Endothelial cell of umbilical vein (primary cell): ENCODE data around the gene STK39. TPM values are rescaled to one million over a fixed set of nuclear protein-coding genes. Genes with fewer than 3 reads are reported as not detected.

Experiments used
- BruUV-seq: library from RNA; stranded (reverse); fragments of 400-500 nt; replicated peaks from 2 replicates; lab custom pipeline; 2021; lab: Mats Ljungman, UMichigan
- CTCF ChIA-PET: fragments of 300-600, 350-600 bp; sonication (Branson Sonifier 250); formaldehyde crosslinking; loops from one replicate; lab custom pipeline; 2021; ENCODE audit warnings: antibody characterized with exemption, inconsistent platforms; lab: Charles Lee
- POLR2A ChIA-PET: fragments of 300-600, 350-600 bp; sonication (Branson Sonifier 250); formaldehyde crosslinking; loops from one replicate; lab custom pipeline; 2021; ENCODE audit warnings: antibody characterized with exemption, inconsistent platforms; lab: Charles Lee
- DNase-seq: peaks from one replicate; pipeline ENCODE4 v3.0.0-alpha.2; 2011; ENCODE audit warnings: low read depth, low spot score
- FAIRE-seq: peaks from 2 replicates; lab custom pipeline; 2011; peaks lifted over from hg19 to GRCh38; lab: Jason Lieb, UNC
- H2AFZ ChIP-seq: 2 replicates; pipeline ENCODE4 v1.6.0; 2012; ENCODE audit warnings: low read depth, low read length, control low read depth, inconsistent platforms
- H3K27ac ChIP-seq: 2 replicates; pipeline ENCODE4 v1.5.1; 2011; ENCODE audit warnings: low read depth, mild to moderate bottlenecking, control low read depth, low read length, moderate library complexity; ENCODE audit not compliant: insufficient read depth
- H3K27me3 ChIP-seq, 2 experiments: 2 replicates each; pipeline versions ENCODE4 v1.6.0 to v1.6.1; 2011; ENCODE audit warnings: low read length in 2 of 2, mixed read lengths in 1 of 2; ENCODE audit not compliant: control insufficient read depth in 2 of 2, insufficient read depth in 2 of 2
- H3K36me3 ChIP-seq, 2 experiments: 2 replicates in 1 of 2; 3 replicates in 1 of 2; pipeline ENCODE4 v1.5.1; 2011; ENCODE audit warnings: low read length in 2 of 2, mild to moderate bottlenecking in 1 of 2, moderate library complexity in 1 of 2; ENCODE audit not compliant: control insufficient read depth in 2 of 2, insufficient read depth in 2 of 2; ENCODE audit errors: extremely low read depth in 1 of 2
- H3K4me1 ChIP-seq: 3 replicates; pipeline ENCODE4 v1.5.1; 2011; ENCODE audit warnings: mild to moderate bottlenecking, low read length; ENCODE audit not compliant: control insufficient read depth, insufficient read depth; ENCODE audit errors: extremely low read depth
- H3K4me2 ChIP-seq: 2 replicates; pipeline ENCODE4 v1.6.1; 2011; ENCODE audit warnings: low read length, control low read depth, mixed read lengths; ENCODE audit not compliant: insufficient read depth
- H3K4me3 ChIP-seq, 3 experiments: fragments of 200-600 bp in 1 of 3; sonication (generic), shearing (Covaris generic) in 1 of 3; replicated peaks in 1 of 3; 2 replicates each; pipeline ENCODE4 v1.5.1; 2011 to 2016; ENCODE audit warnings: control low read depth in 3 of 3, low read length in 3 of 3, mild to moderate bottlenecking in 2 of 3, inconsistent platforms in 1 of 3, low read depth in 1 of 3, moderate library complexity in 1 of 3; ENCODE audit not compliant: insufficient read depth in 1 of 3
- H3K79me2 ChIP-seq: 2 replicates; pipeline ENCODE4 v1.6.0; 2012; ENCODE audit warnings: low read length, inconsistent platforms; ENCODE audit not compliant: control insufficient read depth, insufficient read depth
- H3K9ac ChIP-seq: replicated peaks from 2 replicates; pipeline ENCODE3; 2011; ENCODE audit warnings: low read length, control low read depth; ENCODE audit not compliant: insufficient read depth; ENCODE audit errors: extremely low read depth
- H3K9me1 ChIP-seq: replicated peaks from 3 replicates; pipeline ENCODE4 v1.6.0; 2011; ENCODE audit warnings: mild to moderate bottlenecking, low read length; ENCODE audit not compliant: control insufficient read depth, insufficient read depth; ENCODE audit errors: extremely low read depth
- H3K9me3 ChIP-seq: replicated peaks from 2 replicates; pipeline ENCODE4 v1.5.1; 2012; ENCODE audit warnings: low read length, inconsistent platforms; ENCODE audit not compliant: control insufficient read depth, insufficient read depth
- H4K20me1 ChIP-seq: replicated peaks from 2 replicates; pipeline ENCODE3; 2011; ENCODE audit warnings: mild to moderate bottlenecking, low read length; ENCODE audit not compliant: control insufficient read depth, insufficient read depth; ENCODE audit errors: extremely low read depth
- EZH2 ChIP-seq: IDR thresholded peaks from 2 replicates; pipeline ENCODE4 v1.6.1; 2012; ENCODE audit warnings: borderline replicate concordance, low read depth, mild to moderate bottlenecking, moderate library complexity, low read length, inconsistent platforms; ENCODE audit not compliant: severe bottlenecking
- FOS ChIP-seq: IDR thresholded peaks from 2 replicates; pipeline ENCODE4 v1.6.1; 2011; ENCODE audit warnings: mild to moderate bottlenecking, low read length, moderate library complexity, borderline replicate concordance; ENCODE audit not compliant: insufficient read depth
- GATA2 ChIP-seq: IDR thresholded peaks from 2 replicates; pipeline ENCODE4 v1.7.0; 2011; ENCODE audit warnings: low read depth, mild to moderate bottlenecking, moderate library complexity, mixed read lengths, low read length; ENCODE audit not compliant: insufficient read length, insufficient read depth
- JUN ChIP-seq: IDR thresholded peaks from 2 replicates; pipeline ENCODE4 v1.6.1; 2011; ENCODE audit warnings: borderline replicate concordance, low read depth; ENCODE audit not compliant: insufficient read length, insufficient read depth
- MAX ChIP-seq: IDR thresholded peaks from 2 replicates; pipeline ENCODE4 v1.6.1; 2011; ENCODE audit not compliant: insufficient read depth, insufficient read length
- MYC ChIP-seq: IDR thresholded peaks from one replicate; pipeline ENCODE4 v1.6.1; 2011; ENCODE audit warnings: mild to moderate bottlenecking, low read depth, low read length
- POLR2A ChIP-seq: IDR thresholded peaks from 2 replicates; pipeline ENCODE4 v1.6.1; 2012; ENCODE audit warnings: low read depth, mild to moderate bottlenecking, control low read depth, low read length
- POLR2AphosphoS5 ChIP-seq: IDR thresholded peaks from 2 replicates; pipeline ENCODE4 v1.6.1; 2012; ENCODE audit warnings: low read depth, mild to moderate bottlenecking, control low read depth, low read length, moderate library complexity; ENCODE audit not compliant: insufficient read depth
- dilution Hi-C: fragments of 300-500 bp; cut with MboI; formaldehyde crosslinking; loops from one replicate; pipeline ENCODE4 v1.15.0; 2019; ENCODE audit warnings: low sequenced_read_pairs; ENCODE audit not compliant: extremely low pct_ligation_motif_present
- intact Hi-C: fragments of 100-400 bp; cut with micrococcal nuclease; formaldehyde crosslinking; loops from one replicate; pipeline ENCODE4 v1.10.0; 2022
- polyA plus RNA-seq, 4 experiments: library from polyadenylated mRNA; depleted of rRNA in 3 of 4; stranded (reverse) in 3 of 4; unstranded in 1 of 4; fragments of >200 nt; gene quantifications; 2 replicates each; pipeline versions ENCODE4 v1.2.1 to v1.2.3, GENCODE V29; 2011 to 2012; ENCODE audit warnings: missing spikeins in 1 of 4
- total RNA-seq: library from RNA; stranded (reverse); gene quantifications from 2 replicates; pipeline ENCODE4 v1.2.3, GENCODE V29; 2021
- TF ChIP-seq, protein P1 (sequence below), 2 donors: IDR thresholded peaks; 1 replicate in 1 of 2; 2 replicates in 1 of 2; pipeline ENCODE4 v1.5.1; 2011; ENCODE audit warnings: low read length in 2 of 2, mild to moderate bottlenecking in 2 of 2, moderate library complexity in 2 of 2, control low read depth in 1 of 2, inconsistent platforms in 1 of 2, low read depth in 1 of 2; ENCODE audit not compliant: insufficient read depth in 1 of 2; ENCODE audit errors: extremely low read depth in 1 of 2

The STK39 gene
- total and polyA plus RNA-seq, 2 donors (not counting 3 experiments of a cell fraction or from before 2014, with no cell fraction given): 4.6 to 13.1 TPM

GRCh38 chr2:168201584-168202116, 45.7 kb downstream of the STK39 start:
- no peaks in the 10 kb centered on the region for H3K4me1 ChIP-seq
- H3K79me2 ChIP-seq: peaks cover 8% of the 10 kb centered on the region
- H3K9me3 ChIP-seq: no peaks in the 10 kb centered on the region
- H3K4me2 ChIP-seq: no peak overlapping the region
- no peaks in the 10 kb centered on the region for H4K20me1 ChIP-seq
- no peak for TF ChIP-seq MYC
- TF ChIP-seq POLR2A: no peak
- no peak for TF ChIP-seq GATA2
- TF ChIP-seq POLR2AphosphoS5: no peak
- no peak for TF ChIP-seq FOS
- TF ChIP-seq, protein P1, sequence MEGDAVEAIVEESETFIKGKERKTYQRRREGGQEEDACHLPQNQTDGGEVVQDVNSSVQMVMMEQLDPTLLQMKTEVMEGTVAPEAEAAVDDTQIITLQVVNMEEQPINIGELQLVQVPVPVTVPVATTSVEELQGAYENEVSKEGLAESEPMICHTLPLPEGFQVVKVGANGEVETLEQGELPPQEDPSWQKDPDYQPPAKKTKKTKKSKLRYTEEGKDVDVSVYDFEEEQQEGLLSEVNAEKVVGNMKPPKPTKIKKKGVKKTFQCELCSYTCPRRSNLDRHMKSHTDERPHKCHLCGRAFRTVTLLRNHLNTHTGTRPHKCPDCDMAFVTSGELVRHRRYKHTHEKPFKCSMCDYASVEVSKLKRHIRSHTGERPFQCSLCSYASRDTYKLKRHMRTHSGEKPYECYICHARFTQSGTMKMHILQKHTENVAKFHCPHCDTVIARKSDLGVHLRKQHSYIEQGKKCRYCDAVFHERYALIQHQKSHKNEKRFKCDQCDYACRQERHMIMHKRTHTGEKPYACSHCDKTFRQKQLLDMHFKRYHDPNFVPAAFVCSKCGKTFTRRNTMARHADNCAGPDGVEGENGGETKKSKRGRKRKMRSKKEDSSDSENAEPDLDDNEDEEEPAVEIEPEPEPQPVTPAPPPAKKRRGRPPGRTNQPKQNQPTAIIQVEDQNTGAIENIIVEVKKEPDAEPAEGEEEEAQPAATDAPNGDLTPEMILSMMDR (IDR thresholded peaks at IDR 0.05; ENCODE audit: extremely low read depth in 1 of 2, insufficient read depth in 1 of 2, low read depth in 1 of 2, low read length in 2 of 2): no peak
- no peak for TF ChIP-seq EZH2
- TF ChIP-seq MAX: no peak
- TF ChIP-seq JUN: no peak
- H3K9ac ChIP-seq: no peak overlapping the region
- no peaks in the 10 kb centered on the region for H3K9me1 ChIP-seq
- H3K27ac ChIP-seq: no peak overlapping the region
- dilution Hi-C loops (no loop called here), intact Hi-C loops (no loop called here)
- FAIRE-seq: no peak
- POLR2A ChIA-PET: no interaction called here
- H3K36me3 ChIP-seq: no peaks in the 10 kb centered on the region
- H3K27me3 ChIP-seq: no peaks in the 10 kb centered on the region
- no peak for DNase-seq
- H3K4me3 ChIP-seq: no peak overlapping the region
- H2AFZ ChIP-seq: no peak overlapping the region
- CTCF ChIA-PET: interaction anchor here (1.1 to 1.3 kb wide), 3 partner anchors 9 to 17 kb away, joined by 3 read pairs; no protein-coding TSS in a partner anchor
- BruUV-seq: no TSS peak
